ENCODE data around the gene ELFN2. TPM values are rescaled to one million over a fixed set of nuclear protein-coding genes. Genes with fewer than 3 reads are reported as not detected.
"Not testable (repeated sequence)": the region's sequence is repeated elsewhere in the genome, so short reads cannot be mapped to it uniquely, and the experiment has no call there.

Gene ELFN2, protein sequence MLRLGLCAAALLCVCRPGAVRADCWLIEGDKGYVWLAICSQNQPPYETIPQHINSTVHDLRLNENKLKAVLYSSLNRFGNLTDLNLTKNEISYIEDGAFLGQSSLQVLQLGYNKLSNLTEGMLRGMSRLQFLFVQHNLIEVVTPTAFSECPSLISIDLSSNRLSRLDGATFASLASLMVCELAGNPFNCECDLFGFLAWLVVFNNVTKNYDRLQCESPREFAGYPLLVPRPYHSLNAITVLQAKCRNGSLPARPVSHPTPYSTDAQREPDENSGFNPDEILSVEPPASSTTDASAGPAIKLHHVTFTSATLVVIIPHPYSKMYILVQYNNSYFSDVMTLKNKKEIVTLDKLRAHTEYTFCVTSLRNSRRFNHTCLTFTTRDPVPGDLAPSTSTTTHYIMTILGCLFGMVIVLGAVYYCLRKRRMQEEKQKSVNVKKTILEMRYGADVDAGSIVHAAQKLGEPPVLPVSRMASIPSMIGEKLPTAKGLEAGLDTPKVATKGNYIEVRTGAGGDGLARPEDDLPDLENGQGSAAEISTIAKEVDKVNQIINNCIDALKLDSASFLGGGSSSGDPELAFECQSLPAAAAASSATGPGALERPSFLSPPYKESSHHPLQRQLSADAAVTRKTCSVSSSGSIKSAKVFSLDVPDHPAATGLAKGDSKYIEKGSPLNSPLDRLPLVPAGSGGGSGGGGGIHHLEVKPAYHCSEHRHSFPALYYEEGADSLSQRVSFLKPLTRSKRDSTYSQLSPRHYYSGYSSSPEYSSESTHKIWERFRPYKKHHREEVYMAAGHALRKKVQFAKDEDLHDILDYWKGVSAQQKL
- total RNA-seq: 0.07 and 0.09 TPM in 2 replicates

DNA sequence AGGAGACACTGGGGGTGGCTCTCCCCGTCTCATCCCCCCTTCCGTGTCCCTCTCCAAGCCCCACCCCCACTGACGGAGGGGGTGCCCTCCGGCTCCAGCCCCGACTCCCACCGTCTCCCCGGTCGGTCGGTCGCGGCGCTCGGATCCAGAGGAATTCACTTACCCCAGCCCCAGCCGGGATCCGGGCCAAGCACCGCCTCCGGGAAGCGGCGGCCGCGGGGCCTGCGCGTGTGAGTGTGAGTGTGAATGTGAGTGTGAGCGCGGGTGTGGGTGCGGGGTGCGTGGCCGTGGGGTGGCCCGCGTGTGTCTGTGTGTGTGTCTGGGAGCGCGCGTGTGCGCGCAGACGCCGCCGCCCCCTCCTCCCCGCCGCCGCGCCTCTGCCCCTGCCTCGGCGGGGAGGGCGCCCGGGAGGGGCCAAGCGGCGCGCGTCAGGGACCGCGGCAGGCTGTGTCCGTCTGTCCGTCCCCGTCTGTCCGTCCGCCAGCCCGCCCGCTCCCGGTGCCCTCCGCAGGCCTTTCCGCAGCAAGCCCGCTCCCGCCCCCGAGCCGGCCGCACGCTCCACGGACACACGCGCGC is at the start of gene ELFN2:
Gene ELFN2 (minus strand): TSS at position 345 of the 576 bp plus-strand sequence. CDS start 51,945 bp downstream, outside the sequence.
- intact Hi-C loops (cut with micrococcal nuclease): loop anchor here (5.0 kb wide), 1 partner anchor 90 kb away; no protein-coding TSS in a partner anchor
- Mint-ChIP-seq H3K4me1 (peaks cover 20% of the 10 kb centered on the region), H3K27me3 (peaks cover 56% of the 10 kb centered on the region), H3K9me3 (no peaks in the 10 kb centered on the region), H3K36me3 (ENCODE audit: low read depth) (no peaks in the 10 kb centered on the region), H3K4me3 (peak within 1 kb of the TSS; percentile 59), H3K27ac (no peak within 1 kb of the TSS)
- no peak for DNase-seq

DNA sequence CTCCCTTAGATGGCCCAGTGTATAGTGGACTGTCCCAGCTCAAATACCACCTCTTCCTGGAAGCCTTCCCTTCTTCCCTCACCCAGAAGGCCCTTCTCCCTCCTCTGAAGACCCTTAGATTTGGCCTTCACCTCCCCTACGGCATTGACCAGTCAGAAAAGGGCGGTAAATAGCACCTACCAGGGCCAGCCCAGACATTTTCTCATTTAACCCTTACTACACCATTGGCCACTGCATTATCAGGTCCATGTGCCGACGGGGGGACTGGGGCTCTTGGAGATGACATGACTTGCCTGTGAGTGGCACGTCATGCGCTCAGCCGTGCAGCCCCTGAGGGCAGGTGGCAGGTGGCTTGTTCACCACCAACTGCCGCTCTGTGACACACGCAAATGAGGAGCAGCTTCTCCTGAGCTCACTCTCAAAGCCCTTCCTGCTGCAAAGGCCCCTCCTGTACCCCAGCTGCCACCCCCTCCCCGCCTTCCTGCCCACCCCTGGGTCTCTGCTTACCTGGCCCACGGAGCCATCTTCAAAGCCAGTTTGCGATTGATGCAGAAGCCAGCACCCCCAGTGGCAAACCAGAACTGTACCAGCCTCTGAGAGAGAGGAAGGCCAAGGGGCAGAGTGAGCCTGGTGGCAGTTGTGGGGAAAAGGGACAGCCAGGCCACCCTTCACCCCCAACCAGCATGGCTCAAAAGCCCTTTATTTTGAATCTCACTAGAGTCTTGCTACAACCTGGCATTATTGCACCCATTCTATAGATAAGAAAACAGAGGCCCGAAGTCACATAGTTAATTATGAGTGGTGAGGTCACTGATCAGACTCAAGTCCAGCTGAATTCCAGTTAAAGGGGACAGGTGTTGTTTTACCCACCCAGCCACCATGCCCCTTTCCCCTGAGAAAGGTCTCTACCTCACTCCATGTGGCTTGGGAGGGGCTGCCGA is 49.4 kb upstream of the ELFN2 start:
- Mint-ChIP-seq H3K4me3 (no peak overlapping the region), H3K4me1 (peaks cover 9% of the 10 kb centered on the region), H3K27me3 (no peaks in the 10 kb centered on the region), H3K36me3 (ENCODE audit: low read depth) (peaks cover 54% of the 10 kb centered on the region), H3K9me3 (no peaks in the 10 kb centered on the region), H3K27ac (no peak overlapping the region)
- intact Hi-C loops (cut with micrococcal nuclease): no loop called here
- no peak for DNase-seq

DNA sequence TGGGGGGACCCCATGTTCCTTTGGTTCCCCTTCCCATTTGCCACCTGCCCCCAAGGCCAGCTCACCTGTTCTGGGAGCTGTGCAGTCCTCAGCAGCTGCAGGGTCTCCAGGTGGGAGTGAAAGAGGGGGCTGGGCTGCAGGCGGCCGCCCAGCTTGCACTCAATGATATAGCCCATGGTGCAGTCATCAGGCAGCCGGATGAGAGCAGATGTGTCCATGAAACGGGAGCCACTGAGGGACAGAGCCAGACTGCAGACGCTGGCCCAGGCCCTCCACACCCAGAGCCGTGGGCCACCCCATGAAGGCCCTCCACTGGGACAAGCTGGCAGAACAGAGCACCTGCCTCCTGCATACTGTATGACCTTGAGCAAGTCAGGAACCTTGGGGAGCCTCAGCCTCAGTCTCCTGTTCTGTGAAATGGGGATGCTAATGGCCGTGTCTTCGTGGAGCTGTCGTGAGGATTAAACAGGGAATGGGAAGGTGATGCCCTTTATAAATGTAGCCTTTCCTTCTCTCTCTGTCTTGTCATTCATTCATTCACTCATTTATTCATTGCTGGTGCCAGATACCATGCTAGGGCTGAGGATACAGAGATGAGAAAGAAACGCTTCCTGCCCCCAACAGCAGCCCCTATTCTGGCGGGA is 47.3 kb upstream of the ELFN2 start:
- H3K36me3 Mint-ChIP-seq (ENCODE audit: low read depth): peaks cover 62% of the 10 kb centered on the region
- DNase-seq: no peak
- no peaks in the 10 kb centered on the region for H3K27me3 Mint-ChIP-seq
- no peaks in the 10 kb centered on the region for H3K9me3 Mint-ChIP-seq
- peaks cover 8% of the 10 kb centered on the region for H3K4me1 Mint-ChIP-seq
- H3K27ac Mint-ChIP-seq: no peak overlapping the region
- intact Hi-C loops (cut with micrococcal nuclease): no loop called here
- H3K4me3 Mint-ChIP-seq: no peak overlapping the region

DNA sequence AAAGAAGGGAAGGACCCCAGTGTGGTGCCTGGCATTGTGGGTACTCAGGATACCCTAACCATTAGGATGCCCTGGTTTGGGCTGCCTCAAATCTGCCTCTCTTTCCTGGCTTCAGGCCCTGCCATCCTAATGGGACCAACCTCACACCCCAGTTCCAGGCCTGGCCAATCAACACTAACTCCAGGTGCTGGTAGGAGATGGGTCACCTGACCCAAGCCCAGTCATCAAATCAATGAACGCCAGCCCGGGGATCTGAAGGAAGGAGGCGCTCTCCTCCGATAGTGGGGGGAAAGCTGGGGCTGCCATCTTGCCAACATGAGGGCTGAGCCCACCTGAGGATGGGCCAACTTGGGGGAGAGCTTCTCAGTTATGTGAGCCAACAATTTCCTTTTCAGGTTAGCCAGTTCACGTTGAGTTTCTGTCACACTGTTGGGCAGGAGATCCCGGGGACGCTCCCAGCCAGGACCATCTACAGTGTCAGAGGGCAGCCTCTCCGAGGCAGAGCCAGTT is 46.2 kb upstream of the ELFN2 start:
- H3K36me3 Mint-ChIP-seq (ENCODE audit: low read depth): peaks cover 64% of the 10 kb centered on the region
- no peaks in the 10 kb centered on the region for H3K27me3 Mint-ChIP-seq
- H3K4me1 Mint-ChIP-seq: peaks cover 10% of the 10 kb centered on the region
- intact Hi-C loops (cut with micrococcal nuclease): no loop called here
- no peak for DNase-seq
- H3K4me3 Mint-ChIP-seq: no peak overlapping the region
- no peak overlapping the region for H3K27ac Mint-ChIP-seq
- no peaks in the 10 kb centered on the region for H3K9me3 Mint-ChIP-seq

DNA sequence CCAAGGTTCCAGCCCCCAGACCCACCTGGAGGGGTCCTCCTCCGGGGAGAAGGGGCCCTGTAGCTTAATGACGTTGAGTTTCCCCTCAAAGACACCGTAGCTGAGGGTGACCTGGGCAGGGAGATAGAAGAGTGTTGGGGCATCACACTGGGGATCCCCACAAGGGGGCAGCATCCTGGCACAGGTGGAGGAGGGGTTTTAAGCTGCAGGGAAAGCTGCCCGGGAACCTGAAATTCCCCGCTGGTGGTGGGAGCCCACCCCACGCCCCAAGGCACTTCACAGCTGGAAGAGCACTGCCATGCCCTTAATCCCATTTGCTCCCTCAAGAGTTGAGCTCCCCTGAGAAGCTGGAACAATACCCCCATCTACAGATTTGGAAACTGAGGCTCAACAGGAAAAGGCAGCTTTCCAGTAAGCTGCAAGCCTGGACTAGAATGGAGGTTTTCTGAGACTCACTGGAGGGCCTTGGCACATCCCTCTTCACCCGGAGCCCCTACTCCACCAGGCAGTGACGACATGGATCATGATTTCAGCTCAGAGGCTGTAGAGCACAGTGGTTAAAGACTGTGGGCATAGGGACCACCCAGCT is 45.2 kb upstream of the ELFN2 start:
- peaks cover 10% of the 10 kb centered on the region for H3K4me1 Mint-ChIP-seq
- H3K27me3 Mint-ChIP-seq: no peaks in the 10 kb centered on the region
- peaks cover 61% of the 10 kb centered on the region for H3K36me3 Mint-ChIP-seq (ENCODE audit: low read depth)
- no peaks in the 10 kb centered on the region for H3K9me3 Mint-ChIP-seq
- DNase-seq: peak; percentile 79
- no peak overlapping the region for H3K4me3 Mint-ChIP-seq
- intact Hi-C loops (cut with micrococcal nuclease): no loop called here
- H3K27ac Mint-ChIP-seq: no peak overlapping the region

DNA sequence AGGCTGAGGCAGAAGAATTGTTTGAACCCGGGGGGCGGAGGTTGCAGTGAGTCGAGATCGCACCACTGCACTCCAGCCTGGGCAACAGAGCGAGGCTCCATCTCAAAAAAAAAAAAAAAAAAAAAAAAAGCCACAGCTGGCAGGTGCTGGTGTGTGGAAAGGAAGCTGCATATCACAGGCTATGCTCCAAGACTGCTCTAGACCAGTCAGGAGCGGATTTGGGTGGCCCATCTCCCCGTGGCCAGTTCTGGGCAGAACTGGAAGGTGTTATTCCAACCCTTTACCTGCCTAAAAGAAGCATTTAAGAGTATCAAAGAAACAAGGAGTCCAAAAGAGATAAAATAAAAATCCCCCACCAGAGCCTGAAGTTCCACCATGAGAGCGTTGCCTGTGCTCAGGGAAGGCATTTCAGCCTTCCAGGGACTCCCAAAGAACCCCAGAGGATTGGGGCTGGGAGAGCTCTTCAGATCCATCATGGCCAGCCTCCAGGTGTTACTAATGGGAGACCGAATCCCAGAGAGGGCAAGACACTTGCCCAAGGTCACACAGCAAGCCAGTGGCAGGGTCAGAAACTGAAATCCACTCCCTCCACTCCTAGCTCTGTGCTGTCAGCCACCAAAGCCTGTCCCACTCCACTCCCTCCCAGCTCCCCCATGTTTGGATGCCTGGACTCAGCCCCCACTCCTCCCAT is 44.6 kb upstream of the ELFN2 start:
- Mint-ChIP-seq H3K27ac (no peak overlapping the region), H3K4me1 (peaks cover 10% of the 10 kb centered on the region), H3K4me3 (no peak overlapping the region)

DNA sequence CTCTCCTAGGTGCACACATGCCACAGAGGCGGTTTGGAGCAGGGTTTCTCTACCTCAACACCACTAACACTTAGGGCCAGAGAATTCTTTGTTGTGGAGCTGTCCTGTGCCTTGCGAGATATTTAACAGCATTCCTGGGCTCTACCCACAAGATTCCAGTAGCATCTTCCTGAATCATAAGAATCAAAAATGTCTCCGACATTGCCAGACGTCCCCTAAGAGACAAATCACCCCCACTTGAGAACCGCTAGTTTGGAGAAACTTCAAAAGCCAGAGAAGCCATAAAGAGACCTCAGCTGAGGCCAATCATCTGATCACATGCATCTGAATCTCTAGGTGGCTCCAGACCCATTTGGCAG is 42.8 kb upstream of the ELFN2 start:
- Mint-ChIP-seq H3K36me3 (ENCODE audit: low read depth) (peaks cover 60% of the 10 kb centered on the region), H3K27ac (no peak overlapping the region), H3K27me3 (no peaks in the 10 kb centered on the region)

More for the DNA sequence above, 44.6 kb upstream of the ELFN2 start:
- intact Hi-C loops (cut with micrococcal nuclease): no loop called here
- H3K9me3 Mint-ChIP-seq: no peaks in the 10 kb centered on the region
- no peaks in the 10 kb centered on the region for H3K27me3 Mint-ChIP-seq
- no peak for DNase-seq
- peaks cover 59% of the 10 kb centered on the region for H3K36me3 Mint-ChIP-seq (ENCODE audit: low read depth)

DNA sequence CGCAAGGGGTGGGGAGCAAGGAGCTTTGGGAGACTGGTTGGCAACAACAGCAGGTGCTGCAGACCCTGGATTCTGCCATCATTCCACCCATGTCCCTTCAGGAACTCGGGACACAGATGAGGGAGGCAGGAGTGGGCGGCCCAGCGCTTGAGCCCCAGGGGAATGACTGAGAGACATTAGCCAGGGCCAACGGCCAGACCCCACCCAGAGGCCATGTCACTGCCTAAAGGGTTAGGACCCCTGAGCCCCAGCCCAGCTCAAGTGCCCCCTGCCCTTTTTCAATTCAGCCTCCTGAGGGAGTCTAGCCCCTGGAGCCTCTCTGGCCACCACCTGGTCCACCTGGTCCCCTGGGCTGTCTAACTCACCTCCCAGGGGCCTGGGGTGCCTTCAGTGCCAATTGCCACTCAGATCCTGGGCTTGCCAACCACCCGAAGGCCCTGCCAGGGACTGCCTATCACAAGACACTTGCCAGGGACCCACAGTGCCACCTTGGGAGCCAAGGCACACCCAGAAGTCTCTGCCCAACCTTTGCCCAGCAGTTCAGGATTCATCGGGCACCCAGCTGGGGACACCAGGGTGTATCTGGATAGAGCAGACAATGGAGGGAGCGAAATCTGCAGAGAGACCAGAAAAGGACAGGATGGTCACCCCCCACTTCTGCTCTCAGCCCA is 42.3 kb upstream of the ELFN2 start:
- H3K9me3 Mint-ChIP-seq: no peaks in the 10 kb centered on the region
- peaks cover 57% of the 10 kb centered on the region for H3K36me3 Mint-ChIP-seq (ENCODE audit: low read depth)
- peaks cover 11% of the 10 kb centered on the region for H3K4me1 Mint-ChIP-seq
- intact Hi-C loops (cut with micrococcal nuclease): no loop called here
- H3K4me3 Mint-ChIP-seq: no peak overlapping the region
- no peak for DNase-seq
- H3K27ac Mint-ChIP-seq: no peak overlapping the region
- no peaks in the 10 kb centered on the region for H3K27me3 Mint-ChIP-seq

More for the DNA sequence above, 42.8 kb upstream of the ELFN2 start:
- H3K4me1 Mint-ChIP-seq: peaks cover 10% of the 10 kb centered on the region
- intact Hi-C loops (cut with micrococcal nuclease): no loop called here
- no peaks in the 10 kb centered on the region for H3K9me3 Mint-ChIP-seq
- no peak for DNase-seq
- no peak overlapping the region for H3K4me3 Mint-ChIP-seq

DNA sequence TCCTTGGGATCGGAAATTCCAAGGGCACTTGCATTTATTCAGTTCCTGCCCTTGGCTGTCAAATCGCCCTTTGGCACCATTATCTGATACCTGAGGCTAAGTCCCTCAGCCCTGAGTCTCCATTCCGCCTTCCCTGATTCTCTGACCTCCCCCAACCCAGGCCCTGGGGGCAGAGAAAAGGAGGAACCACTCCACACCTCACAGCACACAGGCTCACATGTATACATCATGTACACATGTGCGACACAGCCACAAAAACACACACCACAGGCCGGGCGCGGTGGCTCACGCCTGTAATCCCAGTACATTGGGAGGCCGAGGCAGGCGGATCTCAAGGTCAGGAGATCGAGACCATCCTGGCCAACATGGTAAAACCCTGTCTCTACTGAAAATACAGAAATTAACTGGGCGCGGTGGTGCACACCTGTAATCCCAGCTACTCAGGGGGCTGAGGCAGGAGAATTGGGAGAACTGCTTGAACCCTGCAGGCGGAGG is 41.0 kb upstream of the ELFN2 start:
- intact Hi-C loops (cut with micrococcal nuclease); H3K27me3 Mint-ChIP-seq; H3K27ac Mint-ChIP-seq; H3K4me3 Mint-ChIP-seq; DNase-seq; H3K9me3 Mint-ChIP-seq: not testable (repeated sequence)
- Mint-ChIP-seq H3K36me3 (ENCODE audit: low read depth) (peaks cover 51% of the 10 kb centered on the region), H3K4me1 (peaks cover 11% of the 10 kb centered on the region)

DNA sequence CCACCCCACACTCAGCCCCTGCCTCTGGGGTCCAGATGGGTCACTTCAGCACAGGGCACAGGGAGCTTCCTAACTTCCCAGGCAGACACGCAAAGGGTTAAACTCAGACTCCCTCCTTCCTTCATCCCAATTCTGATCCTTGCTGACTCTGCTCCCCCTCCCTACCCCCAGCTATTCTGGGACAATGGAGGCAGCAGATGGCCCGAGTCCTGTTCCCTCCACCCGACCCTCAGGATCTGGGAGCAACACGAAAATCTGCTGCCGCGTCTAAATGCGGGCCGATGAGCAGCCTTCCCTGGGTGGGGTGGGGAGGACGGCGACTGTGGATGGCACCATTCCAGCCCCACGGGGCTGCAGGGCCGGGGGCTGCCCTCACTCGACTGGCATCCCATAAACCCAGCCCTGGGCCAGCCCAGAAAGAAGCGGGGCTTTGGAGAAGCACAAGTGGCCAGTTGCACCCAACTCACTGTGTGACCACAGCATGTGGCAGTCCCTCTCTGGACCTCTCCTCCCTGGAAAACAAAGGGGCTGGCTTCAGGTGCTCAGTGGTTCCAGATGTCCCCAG is 40.2 kb upstream of the ELFN2 start:
- no peaks in the 10 kb centered on the region for H3K9me3 Mint-ChIP-seq
- peaks cover 46% of the 10 kb centered on the region for H3K36me3 Mint-ChIP-seq (ENCODE audit: low read depth)
- intact Hi-C loops (cut with micrococcal nuclease): no loop called here
- no peak overlapping the region for H3K27ac Mint-ChIP-seq
- H3K4me1 Mint-ChIP-seq: peaks cover 11% of the 10 kb centered on the region
- no peak overlapping the region for H3K4me3 Mint-ChIP-seq
- DNase-seq: no peak
- H3K27me3 Mint-ChIP-seq: no peaks in the 10 kb centered on the region

DNA sequence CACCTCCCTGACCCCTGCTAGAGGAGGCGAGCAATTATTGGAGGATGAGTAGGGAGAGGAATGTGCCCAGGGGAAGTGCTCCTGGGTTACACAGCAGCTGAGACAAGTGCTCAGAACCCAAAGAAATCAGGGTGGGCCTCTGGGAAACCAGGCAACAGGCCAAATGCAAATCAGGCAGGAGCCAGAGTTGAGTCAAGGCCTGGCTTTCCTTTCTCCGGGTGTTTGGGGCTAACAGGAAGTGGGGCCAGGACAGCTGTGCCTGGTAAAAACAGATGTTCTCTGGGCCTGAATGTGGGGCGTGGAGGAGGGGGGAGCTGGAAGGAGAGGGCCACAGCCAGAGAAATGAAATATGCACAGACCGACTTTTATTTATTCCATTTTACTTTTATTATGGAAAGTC is 36.9 kb upstream of the ELFN2 start:
- H3K9me3 Mint-ChIP-seq: no peaks in the 10 kb centered on the region
- H3K36me3 Mint-ChIP-seq (ENCODE audit: low read depth): peaks cover 31% of the 10 kb centered on the region
- no peaks in the 10 kb centered on the region for H3K27me3 Mint-ChIP-seq

More for the DNA sequence above, 36.9 kb upstream of the ELFN2 start:
- Mint-ChIP-seq H3K27ac (no peak overlapping the region), H3K4me3 (no peak overlapping the region), H3K4me1 (peaks cover 6% of the 10 kb centered on the region)
- DNase-seq: no peak
- intact Hi-C loops (cut with micrococcal nuclease): no loop called here

Measured in activated CD4-positive, alpha-beta T cell treated with anti-CD3 and anti-CD28 coated beads, Interleukin-2, amount 10 ng/mL, durations not matched to agents 24 days and 14 days (primary cell).